ENCODE results near the gene USP49. TPM values are rescaled to one million over a fixed set of nuclear protein-coding genes. Genes with fewer than 3 reads are reported as not detected.
A peak's percentile ranks its signal among the peaks of the same experiment; 100 is the strongest.

Gene USP49
- total and polyA plus RNA-seq, 2 of the 13 experiments (the other 11 are each of a cell fraction or from before 2014, with no cell fraction given) = 2.9 to 4.3 TPM

DNA sequence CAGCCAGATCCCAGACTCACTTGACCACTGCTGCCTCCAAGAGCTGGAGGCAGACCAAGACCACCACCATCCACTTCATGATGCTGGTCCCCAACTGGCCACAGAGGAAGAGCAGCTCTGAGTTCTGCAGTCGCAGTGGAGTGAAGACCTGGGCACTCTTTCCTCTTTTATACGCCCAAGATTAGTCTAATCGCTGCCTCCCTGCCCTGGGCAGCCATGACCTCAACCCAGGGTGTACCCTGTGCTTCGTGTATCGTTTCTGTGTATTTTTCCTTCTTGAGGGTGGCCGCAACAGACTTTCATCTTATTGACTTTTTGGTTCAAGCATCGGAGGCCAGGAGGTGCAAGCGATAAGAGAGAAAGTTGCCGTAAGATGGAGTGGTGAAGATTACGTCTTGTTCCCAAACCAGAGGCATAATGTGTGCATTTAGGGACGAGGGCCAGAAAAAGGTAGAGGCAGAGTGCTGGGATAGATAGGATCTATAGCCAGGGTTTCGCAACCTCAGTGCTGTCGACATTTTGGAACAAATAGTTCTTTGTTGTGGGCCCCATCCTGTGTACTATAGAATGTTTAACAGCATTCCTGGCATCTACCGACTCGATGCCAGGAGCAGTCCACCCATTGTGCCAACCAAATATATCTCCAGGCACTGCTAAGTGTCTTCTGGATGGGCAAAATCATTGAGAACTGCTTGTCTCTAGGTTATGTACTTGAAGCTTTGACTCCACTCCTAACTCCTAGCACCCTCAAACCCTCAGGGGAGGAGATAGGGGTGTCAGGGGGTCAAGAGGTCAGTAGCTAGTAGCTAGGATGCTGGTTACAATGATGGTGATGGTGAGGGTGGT lies 147.7 kb downstream of the USP49 start, which contains the start of gene PGC (continued):
- TF ChIP-seq, protein P1, sequence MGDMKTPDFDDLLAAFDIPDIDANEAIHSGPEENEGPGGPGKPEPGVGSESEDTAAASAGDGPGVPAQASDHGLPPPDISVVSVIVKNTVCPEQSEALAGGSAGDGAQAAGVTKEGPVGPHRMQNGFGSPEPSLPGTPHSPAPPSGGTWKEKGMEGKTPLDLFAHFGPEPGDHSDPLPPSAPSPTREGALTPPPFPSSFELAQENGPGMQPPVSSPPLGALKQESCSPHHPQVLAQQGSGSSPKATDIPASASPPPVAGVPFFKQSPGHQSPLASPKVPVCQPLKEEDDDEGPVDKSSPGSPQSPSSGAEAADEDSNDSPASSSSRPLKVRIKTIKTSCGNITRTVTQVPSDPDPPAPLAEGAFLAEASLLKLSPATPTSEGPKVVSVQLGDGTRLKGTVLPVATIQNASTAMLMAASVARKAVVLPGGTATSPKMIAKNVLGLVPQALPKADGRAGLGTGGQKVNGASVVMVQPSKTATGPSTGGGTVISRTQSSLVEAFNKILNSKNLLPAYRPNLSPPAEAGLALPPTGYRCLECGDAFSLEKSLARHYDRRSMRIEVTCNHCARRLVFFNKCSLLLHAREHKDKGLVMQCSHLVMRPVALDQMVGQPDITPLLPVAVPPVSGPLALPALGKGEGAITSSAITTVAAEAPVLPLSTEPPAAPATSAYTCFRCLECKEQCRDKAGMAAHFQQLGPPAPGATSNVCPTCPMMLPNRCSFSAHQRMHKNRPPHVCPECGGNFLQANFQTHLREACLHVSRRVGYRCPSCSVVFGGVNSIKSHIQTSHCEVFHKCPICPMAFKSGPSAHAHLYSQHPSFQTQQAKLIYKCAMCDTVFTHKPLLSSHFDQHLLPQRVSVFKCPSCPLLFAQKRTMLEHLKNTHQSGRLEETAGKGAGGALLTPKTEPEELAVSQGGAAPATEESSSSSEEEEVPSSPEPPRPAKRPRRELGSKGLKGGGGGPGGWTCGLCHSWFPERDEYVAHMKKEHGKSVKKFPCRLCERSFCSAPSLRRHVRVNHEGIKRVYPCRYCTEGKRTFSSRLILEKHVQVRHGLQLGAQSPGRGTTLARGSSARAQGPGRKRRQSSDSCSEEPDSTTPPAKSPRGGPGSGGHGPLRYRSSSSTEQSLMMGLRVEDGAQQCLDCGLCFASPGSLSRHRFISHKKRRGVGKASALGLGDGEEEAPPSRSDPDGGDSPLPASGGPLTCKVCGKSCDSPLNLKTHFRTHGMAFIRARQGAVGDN (CRISPR knock-in tag; IDR thresholded peaks at IDR 0.05) = peak; percentile 72
- TF ChIP-seq KLF11 (CRISPR knock-in tag; IDR thresholded peaks at IDR 0.05) (no peak), TP53 (CRISPR knock-in tag; conservative IDR thresholded peaks at IDR 0.05) (no peak; the same call in 1 of the 2 replicates), ZNF180 (CRISPR knock-in tag; IDR thresholded peaks at IDR 0.05; ENCODE audit: borderline replicate concordance, low read depth) (no peak), ZIK1 (CRISPR knock-in tag; IDR thresholded peaks at IDR 0.05; ENCODE audit: borderline replicate concordance, low read depth) (no peak), SP140L (CRISPR knock-in tag; IDR thresholded peaks at IDR 0.05; ENCODE audit: borderline replicate concordance) (no peak), ASH2L (IDR thresholded peaks at IDR 0.05; ENCODE audit: insufficient read length, low read depth, low read length) (peak; percentile 89), MAZ (IDR thresholded peaks at IDR 0.05; ENCODE audit: borderline replicate concordance, low read depth, low read length) (no peak), MAZ (CRISPR knock-in tag; IDR thresholded peaks at IDR 0.05; ENCODE audit: low read depth) (peak; percentile 85), ZNF788 (CRISPR knock-in tag; IDR thresholded peaks at IDR 0.05; ENCODE audit: borderline replicate concordance) (peak; percentile 94), HNRNPUL1 (IDR thresholded peaks at IDR 0.05; ENCODE audit: low read depth, low read length) (no peak), ARID2 (CRISPR knock-in tag; IDR thresholded peaks at IDR 0.05; ENCODE audit: borderline replicate concordance) (peak; percentile 77; the same call in 1 of the 2 replicates), KLF6 (CRISPR knock-in tag; IDR thresholded peaks at IDR 0.05) (no peak), ZNF672 (CRISPR knock-in tag; IDR thresholded peaks at IDR 0.05) (0 out of 2 replicates have a peak, but pooled peaks have one; percentile 71), POLR2AphosphoS2 (IDR thresholded peaks at IDR 0.05; ENCODE audit: low read depth, low read length) (no peak)
- TF ChIP-seq, protein P2, sequence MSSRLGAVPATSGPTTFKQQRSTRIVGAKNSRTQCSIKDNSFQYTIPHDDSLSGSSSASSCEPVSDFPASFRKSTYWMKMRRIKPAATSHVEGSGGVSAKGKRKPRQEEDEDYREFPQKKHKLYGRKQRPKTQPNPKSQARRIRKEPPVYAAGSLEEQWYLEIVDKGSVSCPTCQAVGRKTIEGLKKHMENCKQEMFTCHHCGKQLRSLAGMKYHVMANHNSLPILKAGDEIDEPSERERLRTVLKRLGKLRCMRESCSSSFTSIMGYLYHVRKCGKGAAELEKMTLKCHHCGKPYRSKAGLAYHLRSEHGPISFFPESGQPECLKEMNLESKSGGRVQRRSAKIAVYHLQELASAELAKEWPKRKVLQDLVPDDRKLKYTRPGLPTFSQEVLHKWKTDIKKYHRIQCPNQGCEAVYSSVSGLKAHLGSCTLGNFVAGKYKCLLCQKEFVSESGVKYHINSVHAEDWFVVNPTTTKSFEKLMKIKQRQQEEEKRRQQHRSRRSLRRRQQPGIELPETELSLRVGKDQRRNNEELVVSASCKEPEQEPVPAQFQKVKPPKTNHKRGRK (CRISPR knock-in tag; IDR thresholded peaks at IDR 0.05) = no peak
- TF ChIP-seq, protein P3, sequence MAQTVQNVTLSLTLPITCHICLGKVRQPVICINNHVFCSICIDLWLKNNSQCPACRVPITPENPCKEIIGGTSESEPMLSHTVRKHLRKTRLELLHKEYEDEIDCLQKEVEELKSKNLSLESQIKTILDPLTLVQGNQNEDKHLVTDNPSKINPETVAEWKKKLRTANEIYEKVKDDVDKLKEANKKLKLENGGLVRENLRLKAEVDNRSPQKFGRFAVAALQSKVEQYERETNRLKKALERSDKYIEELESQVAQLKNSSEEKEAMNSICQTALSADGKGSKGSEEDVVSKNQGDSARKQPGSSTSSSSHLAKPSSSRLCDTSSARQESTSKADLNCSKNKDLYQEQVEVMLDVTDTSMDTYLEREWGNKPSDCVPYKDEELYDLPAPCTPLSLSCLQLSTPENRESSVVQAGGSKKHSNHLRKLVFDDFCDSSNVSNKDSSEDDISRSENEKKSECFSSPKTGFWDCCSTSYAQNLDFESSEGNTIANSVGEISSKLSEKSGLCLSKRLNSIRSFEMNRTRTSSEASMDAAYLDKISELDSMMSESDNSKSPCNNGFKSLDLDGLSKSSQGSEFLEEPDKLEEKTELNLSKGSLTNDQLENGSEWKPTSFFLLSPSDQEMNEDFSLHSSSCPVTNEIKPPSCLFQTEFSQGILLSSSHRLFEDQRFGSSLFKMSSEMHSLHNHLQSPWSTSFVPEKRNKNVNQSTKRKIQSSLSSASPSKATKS (CRISPR knock-in tag; IDR thresholded peaks at IDR 0.05) = peak; percentile 78; the same call in 1 of the 2 replicates
- TF ChIP-seq, protein P4, sequence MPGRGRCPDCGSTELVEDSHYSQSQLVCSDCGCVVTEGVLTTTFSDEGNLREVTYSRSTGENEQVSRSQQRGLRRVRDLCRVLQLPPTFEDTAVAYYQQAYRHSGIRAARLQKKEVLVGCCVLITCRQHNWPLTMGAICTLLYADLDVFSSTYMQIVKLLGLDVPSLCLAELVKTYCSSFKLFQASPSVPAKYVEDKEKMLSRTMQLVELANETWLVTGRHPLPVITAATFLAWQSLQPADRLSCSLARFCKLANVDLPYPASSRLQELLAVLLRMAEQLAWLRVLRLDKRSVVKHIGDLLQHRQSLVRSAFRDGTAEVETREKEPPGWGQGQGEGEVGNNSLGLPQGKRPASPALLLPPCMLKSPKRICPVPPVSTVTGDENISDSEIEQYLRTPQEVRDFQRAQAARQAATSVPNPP (CRISPR knock-in tag; IDR thresholded peaks at IDR 0.05) = peak; percentile 89; the same call in 1 of the 2 replicates
- TF ChIP-seq, protein P5, sequence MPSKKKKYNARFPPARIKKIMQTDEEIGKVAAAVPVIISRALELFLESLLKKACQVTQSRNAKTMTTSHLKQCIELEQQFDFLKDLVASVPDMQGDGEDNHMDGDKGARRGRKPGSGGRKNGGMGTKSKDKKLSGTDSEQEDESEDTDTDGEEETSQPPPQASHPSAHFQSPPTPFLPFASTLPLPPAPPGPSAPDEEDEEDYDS (CRISPR knock-in tag; IDR thresholded peaks at IDR 0.05) = peak; percentile 67
